Stimulated activated CD4-positive, alpha-beta T cell treated with anti-CD3 and anti-CD28 coated beads, Interleukin-4, amount 100 ng/mL, for 48 hours (primary cell): ENCODE data around the gene PARN.
"Not testable (repeated sequence)": the region's sequence is repeated elsewhere in the genome, so short reads cannot be mapped to it uniquely, and the experiment has no call there.

Experiments
- DNase-seq, 2 donors: peaks; one replicate each; pipeline ENCODE4 v3.0.0-alpha.2; 2020; ENCODE audit warnings: low read depth in 2 of 2

Gene PARN

GRCh38 chr16:14632693-14633569 lies 2.9 kb upstream of the PARN start, which contains the start of gene BFAR:
Gene BFAR, plus strand, starts transcription at chr16:14632951. Its CDS starts 11,396 bp downstream, at chr16:14644347.
- DNase-seq: peak; percentile 98

GRCh38 chr16:14630620-14631330 lies 715 bp upstream of the PARN start:
- peak in 1 of 2 donors; percentile 2 for DNase-seq

- no peak for DNase-seq
Measured at GRCh38 chr16:14629612-14629918, 495 bp downstream of the PARN start.

- peak in 1 of 2 donors; percentile 8 for DNase-seq
Measured at GRCh38 chr16:14628806-14629611, 1.1 kb downstream of the PARN start.

GRCh38 chr16:14627078-14627477 lies 3.0 kb downstream of the PARN start:
- DNase-seq: no peak

GRCh38 chr16:14618566-14618965 lies 11.5 kb downstream of the PARN start:
- DNase-seq: no peak

GRCh38 chr16:14616280-14616679 lies 13.8 kb downstream of the PARN start:
- no peak for DNase-seq

- DNase-seq: no peak
Measured at GRCh38 chr16:14613991-14614390, 16.1 kb downstream of the PARN start.

GRCh38 chr16:14611660-14612059 lies 18.4 kb downstream of the PARN start:
- no peak for DNase-seq

GRCh38 chr16:14609716-14610115 lies 20.3 kb downstream of the PARN start:
- no peak for DNase-seq

- DNase-seq: no peak
Measured at GRCh38 chr16:14608604-14609003, 21.5 kb downstream of the PARN start.

GRCh38 chr16:14608111-14608566 lies 21.9 kb downstream of the PARN start:
- no peak for DNase-seq

GRCh38 chr16:14606102-14606501 lies 24.0 kb downstream of the PARN start:
- DNase-seq: no peak

- DNase-seq: no peak
Measured at GRCh38 chr16:14602443-14602963, 27.6 kb downstream of the PARN start.

- DNase-seq: no peak
Measured at GRCh38 chr16:14600164-14600563, 29.9 kb downstream of the PARN start.

GRCh38 chr16:14586637-14587305 lies 43.3 kb downstream of the PARN start:
- DNase-seq: no peak

GRCh38 chr16:14585287-14585686 lies 44.8 kb downstream of the PARN start:
- DNase-seq: no peak

- not testable (repeated sequence) for DNase-seq
Measured at GRCh38 chr16:14580926-14581325, 49.1 kb downstream of the PARN start.

- no peak for DNase-seq
Measured at GRCh38 chr16:14579266-14579665, 50.8 kb downstream of the PARN start.

- no peak for DNase-seq
Measured at GRCh38 chr16:14576532-14576931, 53.5 kb downstream of the PARN start.

- no peak for DNase-seq
Measured at GRCh38 chr16:14576069-14576468, 54.0 kb downstream of the PARN start.
